ENCODE data around the gene DTNA. TPM values are rescaled to one million over a fixed set of nuclear protein-coding genes. Genes with fewer than 3 reads are reported as not detected.

The DTNA gene
- total RNA-seq (2022) (10.0 and 10.4 TPM in 2 replicates), Bru-seq, nascent RNA (percentile 49 among the genes with signal in this experiment), BruChase-seq, experiment 1, labeled RNA remaining after a 2-hour chase (percentile 50 among the genes with signal in this experiment), BruChase-seq, experiment 2, labeled RNA remaining after a 6-hour chase (percentile 44 among the genes with signal in this experiment)
- long read RNA-seq, partial matches to known transcripts = 0 of 10 reads
- long read RNA-seq, other reads (novel, unspliced or antisense) = 10 of 10 reads

DNA sequence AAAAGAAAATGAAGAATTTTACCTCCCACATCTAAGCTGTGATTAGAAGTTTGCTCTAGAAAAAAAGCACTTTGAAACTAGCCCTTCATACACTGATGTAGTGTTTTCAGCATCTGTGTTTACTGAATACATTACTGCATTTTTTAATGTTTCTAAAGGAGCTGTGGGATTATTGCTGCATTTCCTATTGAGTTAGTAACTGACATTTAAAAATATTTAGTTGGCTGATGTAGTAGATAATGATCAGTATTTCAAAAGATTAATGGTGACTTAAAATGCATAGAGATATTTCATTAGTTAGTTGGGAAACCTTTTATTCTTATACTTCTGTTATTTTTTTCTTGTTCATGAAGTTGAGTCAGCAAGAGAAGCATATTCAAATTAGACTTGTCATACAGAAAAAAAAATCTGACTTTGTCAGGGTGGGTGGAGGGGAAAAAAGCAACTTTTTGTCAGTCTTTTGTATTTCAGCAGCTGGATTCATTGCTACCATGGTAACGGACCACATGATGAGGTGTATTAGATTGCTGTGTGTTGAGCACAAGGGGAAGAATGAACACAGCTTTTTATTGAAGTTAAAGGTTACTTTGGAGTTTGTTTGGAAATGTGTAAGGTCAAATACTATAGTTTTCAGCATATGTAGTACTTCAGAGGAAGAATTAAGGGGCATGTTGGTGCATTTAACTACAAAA is at the start of gene DTNA:
Gene DTNA (plus strand): TSS at position 549 of the 692 bp plus-strand sequence. CDS start 45,679 bp downstream, outside the sequence.
- Histone ChIP-seq H3K9me3 (no peaks in the 10 kb centered on the region), H3K27me3 (replicated peaks; ENCODE audit: control insufficient read depth, insufficient read depth, low read length) (no peaks in the 10 kb centered on the region), H3K4me3 (ENCODE audit: low read depth, low read length) (no peak within 1 kb of the TSS), H3K36me3 (ENCODE audit: control insufficient read depth, insufficient read depth, low read length) (no peaks in the 10 kb centered on the region), H3K4me1 (no peaks in the 10 kb centered on the region)
- TF ChIP-seq, protein P1, sequence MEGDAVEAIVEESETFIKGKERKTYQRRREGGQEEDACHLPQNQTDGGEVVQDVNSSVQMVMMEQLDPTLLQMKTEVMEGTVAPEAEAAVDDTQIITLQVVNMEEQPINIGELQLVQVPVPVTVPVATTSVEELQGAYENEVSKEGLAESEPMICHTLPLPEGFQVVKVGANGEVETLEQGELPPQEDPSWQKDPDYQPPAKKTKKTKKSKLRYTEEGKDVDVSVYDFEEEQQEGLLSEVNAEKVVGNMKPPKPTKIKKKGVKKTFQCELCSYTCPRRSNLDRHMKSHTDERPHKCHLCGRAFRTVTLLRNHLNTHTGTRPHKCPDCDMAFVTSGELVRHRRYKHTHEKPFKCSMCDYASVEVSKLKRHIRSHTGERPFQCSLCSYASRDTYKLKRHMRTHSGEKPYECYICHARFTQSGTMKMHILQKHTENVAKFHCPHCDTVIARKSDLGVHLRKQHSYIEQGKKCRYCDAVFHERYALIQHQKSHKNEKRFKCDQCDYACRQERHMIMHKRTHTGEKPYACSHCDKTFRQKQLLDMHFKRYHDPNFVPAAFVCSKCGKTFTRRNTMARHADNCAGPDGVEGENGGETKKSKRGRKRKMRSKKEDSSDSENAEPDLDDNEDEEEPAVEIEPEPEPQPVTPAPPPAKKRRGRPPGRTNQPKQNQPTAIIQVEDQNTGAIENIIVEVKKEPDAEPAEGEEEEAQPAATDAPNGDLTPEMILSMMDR (IDR thresholded peaks at IDR 0.05; ENCODE audit: insufficient read depth in 1 of 2, low read depth in 1 of 2, low read length in 1 of 2, severe bottlenecking in 1 of 2, unreplicated experiment in 1 of 2) = no peak
- Mint-ChIP-seq H3K4me1 (ENCODE audit: low read depth, unreplicated experiment) (no peaks in the 10 kb centered on the region), H3K4me3 (ENCODE audit: unreplicated experiment) (no peak within 1 kb of the TSS), H3K9me3 (ENCODE audit: unreplicated experiment) (no peaks in the 10 kb centered on the region), H3K27ac (ENCODE audit: unreplicated experiment) (no peak within 1 kb of the TSS), H3K36me3 (ENCODE audit: insufficient read depth, unreplicated experiment) (no peaks in the 10 kb centered on the region), H3K27me3 (ENCODE audit: insufficient read depth, unreplicated experiment) (no peaks in the 10 kb centered on the region)
- CTCF ChIA-PET = interaction anchor here (1.2 kb wide), 1 partner anchor 49 kb away, joined by 3 read pairs; no protein-coding TSS in a partner anchor
- BruUV-seq (replicated peaks) = no TSS peak
- peak in 1 of 2 experiments; percentile 6 for DNase-seq
- POLR2A ChIA-PET = no interaction called here
- intact Hi-C loops (cut with micrococcal nuclease; ENCODE audit: unreplicated experiment) = no loop called here

DNA sequence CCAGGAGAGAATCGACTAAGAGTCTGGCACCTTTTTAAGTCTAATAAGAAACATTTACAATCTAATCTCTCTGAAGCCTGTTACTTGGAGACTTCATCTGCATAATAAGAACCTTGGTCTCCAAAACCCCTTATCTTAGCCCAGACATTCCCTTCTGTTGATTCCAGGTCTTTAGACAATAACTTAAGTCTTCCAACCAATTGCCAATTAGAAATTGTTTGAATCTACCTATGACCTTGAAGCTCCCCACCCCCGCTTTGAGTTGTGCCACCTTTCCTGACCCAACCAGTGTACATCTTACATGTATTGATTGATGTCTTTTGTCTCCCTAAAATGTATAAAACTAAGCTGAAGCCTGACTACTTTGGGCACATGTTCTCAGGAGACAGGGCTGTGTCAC is 49.5 kb upstream of the DTNA start:
- no peak for DNase-seq
- H3K27me3 ChIP-seq (replicated peaks; ENCODE audit: control insufficient read depth, insufficient read depth, low read length) = no peaks in the 10 kb centered on the region
- intact Hi-C loops (cut with micrococcal nuclease; ENCODE audit: unreplicated experiment) = loop anchor here (2.0 kb wide), 1 partner anchor 66 kb away; no protein-coding TSS in a partner anchor
- no peaks in the 10 kb centered on the region for H3K9me3 Mint-ChIP-seq (ENCODE audit: unreplicated experiment)
- TF ChIP-seq, protein P1 (IDR thresholded peaks at IDR 0.05; ENCODE audit: insufficient read depth in 1 of 2, low read depth in 1 of 2, low read length in 1 of 2, severe bottlenecking in 1 of 2, unreplicated experiment in 1 of 2) = no peak
- ChIA-PET POLR2A (no interaction called here), CTCF (interaction anchor here (0.6 to 2.4 kb wide), 4 partner anchors 49 to 128 kb away, joined by 3 to 28 read pairs (median 4); partner anchors contain the start of gene DTNA)
- H3K4me1 Mint-ChIP-seq (ENCODE audit: low read depth, unreplicated experiment) = peaks cover 6% of the 10 kb centered on the region
- BruUV-seq (replicated peaks) = no TSS peak
- no peak overlapping the region for H3K4me3 ChIP-seq (ENCODE audit: low read depth, low read length)
- no peak overlapping the region for H3K27ac Mint-ChIP-seq (ENCODE audit: unreplicated experiment)
- H3K27me3 Mint-ChIP-seq (ENCODE audit: insufficient read depth, unreplicated experiment) = no peaks in the 10 kb centered on the region
- no peaks in the 10 kb centered on the region for H3K4me1 ChIP-seq
- no peak overlapping the region for H3K4me3 Mint-ChIP-seq (ENCODE audit: unreplicated experiment)
- no peaks in the 10 kb centered on the region for H3K9me3 ChIP-seq
- no peaks in the 10 kb centered on the region for H3K36me3 ChIP-seq (ENCODE audit: control insufficient read depth, insufficient read depth, low read length)
- H3K36me3 Mint-ChIP-seq (ENCODE audit: insufficient read depth, unreplicated experiment) = no peaks in the 10 kb centered on the region

DNA sequence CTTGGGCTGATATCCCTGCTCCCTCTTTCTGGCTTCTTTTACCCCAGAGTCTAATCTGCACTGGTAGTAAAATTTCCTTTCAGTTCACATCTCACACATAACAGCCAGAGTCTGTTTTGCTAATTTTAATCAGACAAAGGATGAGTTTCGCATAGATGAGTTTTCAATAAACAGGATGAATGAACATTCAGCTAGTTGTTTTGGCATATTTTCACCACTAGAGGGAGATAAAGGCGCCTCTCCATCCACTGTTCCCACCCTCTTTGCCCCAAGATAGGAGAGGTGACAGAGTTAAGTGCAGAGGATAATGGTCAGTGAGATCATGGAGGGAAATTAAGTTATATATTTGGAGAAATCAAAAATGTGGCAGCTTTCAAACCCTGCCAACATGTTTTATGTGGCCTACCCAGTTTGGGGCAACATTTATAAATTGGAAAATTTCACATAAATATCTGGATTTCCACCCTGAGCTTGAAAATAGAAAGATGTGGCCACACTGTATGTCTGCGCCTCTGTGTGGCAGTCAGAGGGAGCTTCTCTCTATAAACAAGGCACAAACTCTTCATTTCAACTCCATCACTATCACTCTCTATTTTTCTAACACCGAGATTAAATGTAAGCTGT is 48.5 kb upstream of the DTNA start:
- intact Hi-C loops (cut with micrococcal nuclease; ENCODE audit: unreplicated experiment) = loop anchor here (1.0 to 2.0 kb wide), 4 partner anchors 65 to 127 kb away; no protein-coding TSS in a partner anchor
- ChIA-PET CTCF (interaction anchor here (0.8 to 2.4 kb wide), 7 partner anchors 30 to 144 kb away, joined by 3 to 28 read pairs (median 3); partner anchors contain the start of gene DTNA), POLR2A (no interaction called here)
- H3K4me3 ChIP-seq (ENCODE audit: low read depth, low read length) = no peak overlapping the region
- Mint-ChIP-seq H3K36me3 (ENCODE audit: insufficient read depth, unreplicated experiment) (no peaks in the 10 kb centered on the region), H3K4me3 (ENCODE audit: unreplicated experiment) (no peak overlapping the region), H3K27ac (ENCODE audit: unreplicated experiment) (no peak overlapping the region), H3K27me3 (ENCODE audit: insufficient read depth, unreplicated experiment) (no peaks in the 10 kb centered on the region), H3K4me1 (ENCODE audit: low read depth, unreplicated experiment) (peaks cover 6% of the 10 kb centered on the region), H3K9me3 (ENCODE audit: unreplicated experiment) (no peaks in the 10 kb centered on the region)
- H3K4me1 ChIP-seq = no peaks in the 10 kb centered on the region
- no peaks in the 10 kb centered on the region for H3K9me3 ChIP-seq
- no peaks in the 10 kb centered on the region for H3K27me3 ChIP-seq (replicated peaks; ENCODE audit: control insufficient read depth, insufficient read depth, low read length)
- TF ChIP-seq, protein P1 (IDR thresholded peaks at IDR 0.05; ENCODE audit: insufficient read depth in 1 of 2, low read depth in 1 of 2, low read length in 1 of 2, severe bottlenecking in 1 of 2, unreplicated experiment in 1 of 2) = peak; percentile 46 to 60
- H3K36me3 ChIP-seq (ENCODE audit: control insufficient read depth, insufficient read depth, low read length) = no peaks in the 10 kb centered on the region
- BruUV-seq (replicated peaks) = no TSS peak
- DNase-seq = peak in 1 of 2 experiments; percentile 30
